Stomach (tissue), 19 donors: ENCODE results near the gene FOXR2. TPM values are rescaled to one million over a fixed set of nuclear protein-coding genes. Genes with fewer than 3 reads are reported as not detected.

Source experiments
- DNase-seq, 2 donors: peaks; one replicate each; pipeline versions ENCODE4 v3.0.0 to v3.0.0-alpha.2; 2013 to 2019
- H3K27ac ChIP-seq, 5 donors: fragments of 200-600 bp in 4 of 5; sonication (generic) in 4 of 5; one replicate each; pipeline ENCODE4 v1.5.1; 2013 to 2019; ENCODE audit warnings: mild to moderate bottlenecking in 1 of 5, moderate library complexity in 1 of 5
- H3K27me3 ChIP-seq, 3 donors: fragments of 200-600 bp; sonication (generic); one replicate each; pipeline ENCODE4 v1.5.1; 2017 to 2019; ENCODE audit warnings: mixed run types in 1 of 3
- H3K36me3 ChIP-seq, 4 donors: fragments of 200-600 bp; sonication (generic); 1 replicate in 3 of 4; 2 replicates in 1 of 4; pipeline ENCODE4 v1.5.1; 2016 to 2019
- H3K4me1 ChIP-seq, 4 donors: fragments of 200-600 bp; sonication (generic); one replicate each; pipeline ENCODE4 v1.5.1; 2016 to 2019
- H3K4me3 ChIP-seq, 4 donors: fragments of 200-600 bp; sonication (generic) in 3 of 4; one replicate each; pipeline ENCODE4 v1.5.1; 2016 to 2019; ENCODE audit warnings: mild to moderate bottlenecking in 1 of 4
- H3K9me3 ChIP-seq, 4 donors: fragments of 200-600 bp; sonication (generic); one replicate each; pipeline ENCODE4 v1.5.1; 2016 to 2019
- EP300 ChIP-seq: sonication (generic); formaldehyde crosslinking; IDR thresholded peaks from one replicate; pipeline ENCODE4 v1.6.1; 2017; ENCODE audit warnings: antibody characterized with exemption
- POLR2A ChIP-seq, 4 donors: fragments of 450-650 bp; IDR thresholded peaks; one replicate each; pipeline ENCODE4 v1.6.1; 2016; ENCODE audit warnings: antibody characterized with exemption in 4 of 4, control low read depth in 2 of 4, mild to moderate bottlenecking in 1 of 4, moderate library complexity in 1 of 4
- POLR2AphosphoS5 ChIP-seq, 3 donors: sonication (generic); formaldehyde crosslinking; IDR thresholded peaks; one replicate each; pipeline ENCODE4 v1.6.1; 2016; ENCODE audit warnings: antibody characterized with exemption in 3 of 3
- WGBS, 5 donors: extraction: QIAGEN DNeasy Blood & Tissue Kit in 3 of 5; methylation state at CpG; one replicate each; pipeline versions ENCODE4 v1.1.5 to v1.1.7; 2013 to 2018; 5-methylcytosine and 5-hydroxymethylcytosine counted together
- intact Hi-C: fragments of 100-400 bp; cut with DNase I; formaldehyde crosslinking; loops from one replicate; pipeline ENCODE4 v1.15.1; 2023; ENCODE audit warnings: low total_unique reads
- long read RNA-seq, 10 donors: transcript quantifications; one replicate each; lab custom pipeline, GENCODE V29; 2026
- polyA plus RNA-seq, 3 donors: library from polyadenylated mRNA; stranded (reverse); fragments of 200-250 nt; gene quantifications; one replicate each; pipeline ENCODE4 v1.2.3, GENCODE V29; 2013
- total RNA-seq, 5 donors: library from RNA; depleted of rRNA; stranded (reverse); fragments of >200 nt; gene quantifications; one replicate each; pipeline versions ENCODE4 v1.1.0 to v1.2.3, GENCODE V29; 2014 to 2016
- TF ChIP-seq, protein P1 (sequence below), 7 experiments: fragments of 450-650 bp in 4 of 7; fragments of 200-600 bp in 3 of 7; sonication (generic) in 3 of 7; IDR thresholded peaks; one replicate each; pipeline ENCODE4 v1.5.1; 2016 to 2019; ENCODE audit warnings: antibody characterized with exemption in 7 of 7, control low read depth in 2 of 7, mild to moderate bottlenecking in 1 of 7
- donor health status: healthy with polysubstance abuse.
- donor health status: Bipolar disorder and iron deficiency.
- donor health status: healthy.

The FOXR2 gene, protein sequence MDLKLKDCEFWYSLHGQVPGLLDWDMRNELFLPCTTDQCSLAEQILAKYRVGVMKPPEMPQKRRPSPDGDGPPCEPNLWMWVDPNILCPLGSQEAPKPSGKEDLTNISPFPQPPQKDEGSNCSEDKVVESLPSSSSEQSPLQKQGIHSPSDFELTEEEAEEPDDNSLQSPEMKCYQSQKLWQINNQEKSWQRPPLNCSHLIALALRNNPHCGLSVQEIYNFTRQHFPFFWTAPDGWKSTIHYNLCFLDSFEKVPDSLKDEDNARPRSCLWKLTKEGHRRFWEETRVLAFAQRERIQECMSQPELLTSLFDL
- total RNA-seq (not detected), polyA plus RNA-seq (not detected)
- long read RNA-seq, donor 1, result 0 reads
- long read RNA-seq, donor 2, result 0 reads
- long read RNA-seq, donor 3, result 0 reads
- long read RNA-seq, donor 4, result 0 reads
- long read RNA-seq, donor 5, result 0 reads
- long read RNA-seq, donor 6, result 0 reads
- long read RNA-seq, donor 7, partial matches to known transcripts, result 0 of 1 reads
- long read RNA-seq, donor 7, other reads (novel, unspliced or antisense), result 0 of 1 reads
- long read RNA-seq, donor 8, result 0 reads
- long read RNA-seq, donor 9, result 0 reads
- long read RNA-seq, donor 10, result 0 reads

DNA sequence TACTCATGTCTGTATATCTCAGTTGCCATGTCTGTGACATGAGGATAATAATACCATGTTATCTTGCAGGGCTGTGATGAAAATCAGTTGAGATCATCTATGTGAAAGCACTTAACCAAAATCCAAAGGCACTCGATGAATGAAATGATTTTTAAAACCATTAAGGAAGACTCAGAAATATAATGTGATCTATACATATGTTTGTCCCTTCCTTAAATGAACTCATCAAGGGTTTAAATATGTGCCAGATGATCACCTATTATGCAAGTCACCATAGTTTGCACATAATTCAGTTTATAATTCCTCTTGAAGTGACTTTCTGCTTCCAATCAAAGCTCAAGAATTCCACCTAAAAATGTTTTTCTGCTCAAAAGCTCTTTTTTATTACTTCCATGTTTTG lies at the start of gene FOXR2:
FOXR2 (plus strand) TSS at position 301 of the 400 bp plus-strand sequence. CDS start 312 bp downstream, outside the sequence.
- no peak within 1 kb of the TSS for H3K4me3 ChIP-seq
- no peak within 1 kb of the TSS for H3K27ac ChIP-seq
- no peak for DNase-seq
- intact Hi-C loops, result no loop called here
- H3K9me3 ChIP-seq, result no peaks in the 10 kb centered on the region
- H3K4me1 ChIP-seq, result no peaks in the 10 kb centered on the region
- no peaks in the 10 kb centered on the region for H3K27me3 ChIP-seq
- TF ChIP-seq EP300 (no peak), POLR2A (IDR thresholded peaks at IDR 0.05) (no peak), POLR2AphosphoS5 (IDR thresholded peaks at IDR 0.05) (no peak)
- WGBS, 5 donors, result 88 to 97% (median 90%) methylated on average over 1 of the region's 1 CpG
- H3K36me3 ChIP-seq, result no peaks in the 10 kb centered on the region

DNA sequence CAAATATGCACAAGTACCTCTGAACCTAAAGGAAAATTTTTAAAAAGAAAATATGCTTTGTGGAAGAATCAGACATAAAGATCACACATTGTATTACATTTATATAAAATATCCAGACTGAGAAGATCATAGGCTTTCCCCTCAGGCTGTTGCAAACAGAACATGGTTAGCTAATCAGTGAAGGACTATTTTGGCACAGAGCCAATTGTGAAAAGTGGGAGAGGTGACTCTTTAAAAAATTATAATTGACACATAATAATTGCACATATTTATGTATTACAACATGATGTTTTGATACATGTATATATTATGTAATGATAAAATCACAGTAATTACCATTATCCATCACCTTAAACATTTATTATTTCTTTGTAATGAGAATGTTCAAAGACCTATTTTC lies 44.1 kb upstream of the FOXR2 start:
- H3K27me3 ChIP-seq, result no peaks in the 10 kb centered on the region
- TF ChIP-seq POLR2AphosphoS5 (IDR thresholded peaks at IDR 0.05) (no peak), EP300 (no peak)
- TF ChIP-seq, protein P1, sequence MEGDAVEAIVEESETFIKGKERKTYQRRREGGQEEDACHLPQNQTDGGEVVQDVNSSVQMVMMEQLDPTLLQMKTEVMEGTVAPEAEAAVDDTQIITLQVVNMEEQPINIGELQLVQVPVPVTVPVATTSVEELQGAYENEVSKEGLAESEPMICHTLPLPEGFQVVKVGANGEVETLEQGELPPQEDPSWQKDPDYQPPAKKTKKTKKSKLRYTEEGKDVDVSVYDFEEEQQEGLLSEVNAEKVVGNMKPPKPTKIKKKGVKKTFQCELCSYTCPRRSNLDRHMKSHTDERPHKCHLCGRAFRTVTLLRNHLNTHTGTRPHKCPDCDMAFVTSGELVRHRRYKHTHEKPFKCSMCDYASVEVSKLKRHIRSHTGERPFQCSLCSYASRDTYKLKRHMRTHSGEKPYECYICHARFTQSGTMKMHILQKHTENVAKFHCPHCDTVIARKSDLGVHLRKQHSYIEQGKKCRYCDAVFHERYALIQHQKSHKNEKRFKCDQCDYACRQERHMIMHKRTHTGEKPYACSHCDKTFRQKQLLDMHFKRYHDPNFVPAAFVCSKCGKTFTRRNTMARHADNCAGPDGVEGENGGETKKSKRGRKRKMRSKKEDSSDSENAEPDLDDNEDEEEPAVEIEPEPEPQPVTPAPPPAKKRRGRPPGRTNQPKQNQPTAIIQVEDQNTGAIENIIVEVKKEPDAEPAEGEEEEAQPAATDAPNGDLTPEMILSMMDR (IDR thresholded peaks at IDR 0.05), result no peak
- H3K4me3 ChIP-seq, result no peak overlapping the region
- no peak for DNase-seq
- intact Hi-C loops, result no loop called here
- H3K27ac ChIP-seq, result no peak overlapping the region
- H3K36me3 ChIP-seq, result no peaks in the 10 kb centered on the region
- no peaks in the 10 kb centered on the region for H3K4me1 ChIP-seq
- peaks cover 0 to 17% (median 5%) of the 10 kb centered on the region in 4 donors for H3K9me3 ChIP-seq

DNA sequence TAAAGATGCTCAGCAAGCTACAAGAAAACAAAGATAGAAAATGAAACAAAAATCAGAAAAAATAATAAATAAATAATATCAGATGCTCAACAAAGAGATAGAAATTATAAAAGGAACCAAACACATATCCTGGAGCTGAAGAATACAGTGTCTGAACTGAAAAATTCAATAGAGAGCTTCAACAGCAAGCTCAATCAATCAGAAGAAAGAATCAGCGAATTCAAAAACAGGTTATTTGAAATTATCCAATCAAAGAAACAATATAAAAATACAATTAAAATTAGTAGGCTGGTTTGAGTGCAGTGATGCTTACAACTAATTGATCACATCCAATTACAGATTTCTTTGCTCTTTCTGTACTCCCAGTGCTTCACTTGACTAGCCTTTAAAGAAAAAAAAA lies 40.8 kb upstream of the FOXR2 start:
- no peak overlapping the region for H3K4me3 ChIP-seq
- H3K27me3 ChIP-seq, result no peaks in the 10 kb centered on the region
- H3K27ac ChIP-seq, result no peak overlapping the region
- intact Hi-C loops, result no loop called here
- 70 to 100% (median 82%) methylated on average over 1 of the region's 1 CpG for WGBS, 5 donors
- no peak for DNase-seq
- no peaks in the 10 kb centered on the region for H3K4me1 ChIP-seq
- H3K36me3 ChIP-seq, result no peaks in the 10 kb centered on the region
- TF ChIP-seq POLR2AphosphoS5 (IDR thresholded peaks at IDR 0.05), result no peak
- TF ChIP-seq, protein P1 (IDR thresholded peaks at IDR 0.05), result no peak
- H3K9me3 ChIP-seq, result peaks cover 0 to 17% (median 5%) of the 10 kb centered on the region in 4 donors

DNA sequence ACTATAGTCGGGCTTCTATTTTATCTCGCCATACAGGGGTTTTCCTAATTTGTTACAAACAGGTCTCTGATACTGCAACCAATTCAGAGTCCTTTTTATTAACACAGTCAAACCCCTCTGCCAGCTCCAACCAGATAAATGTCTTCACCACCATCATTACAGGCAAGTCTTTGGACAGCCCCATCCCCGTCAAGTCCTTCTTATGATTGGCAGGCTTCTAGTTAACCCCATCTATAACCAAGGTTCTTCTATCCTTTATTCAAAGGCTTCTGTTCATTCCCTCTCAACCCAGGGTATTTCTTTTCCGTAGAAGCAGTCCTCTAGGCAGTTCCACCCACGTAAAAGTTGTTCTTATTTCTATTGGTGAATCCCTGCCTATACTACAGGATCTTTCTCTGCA lies 29.9 kb upstream of the FOXR2 start:
- WGBS, 5 donors, result 73 to 88% (median 75%) methylated on average over 5 of the region's 5 CpGs
- H3K27me3 ChIP-seq, result no peaks in the 10 kb centered on the region

More for the DNA sequence above, 29.9 kb upstream of the FOXR2 start:
- Histone ChIP-seq H3K27ac (no peak overlapping the region), H3K36me3 (no peaks in the 10 kb centered on the region), H3K4me1 (no peaks in the 10 kb centered on the region), H3K4me3 (no peak overlapping the region), H3K9me3 (peaks cover 0 to 10% (median 0%) of the 10 kb centered on the region in 4 donors)
- intact Hi-C loops, result no loop called here
- no peak for DNase-seq
- TF ChIP-seq POLR2AphosphoS5 (IDR thresholded peaks at IDR 0.05) (no peak), EP300 (no peak), POLR2A (IDR thresholded peaks at IDR 0.05) (no peak)
- TF ChIP-seq, protein P1 (IDR thresholded peaks at IDR 0.05), result no peak
